ENCODE results near the gene MYOC.
"Not testable (repeated sequence)": the region's sequence is repeated elsewhere in the genome, so short reads cannot be mapped to it uniquely, and the experiment has no call there.

MYOC gene

GRCh38 chr1:171652234-171652822 lies at the start of gene MYOC:
Gene MYOC, minus strand, starts transcription at chr1:171652688. Its CDS starts 77 bp downstream, at chr1:171652611.
- no peak for DNase-seq (ENCODE audit: low read depth)

GRCh38 chr1:171699531-171699930 lies 47.0 kb upstream of the MYOC start:
- no peak for DNase-seq (ENCODE audit: low read depth)

GRCh38 chr1:171695772-171696171 lies 43.3 kb upstream of the MYOC start:
- not testable (repeated sequence) for DNase-seq (ENCODE audit: low read depth)

- DNase-seq (ENCODE audit: low read depth) = not testable (repeated sequence)
Measured at GRCh38 chr1:171693541-171693940, 41.1 kb upstream of the MYOC start.

GRCh38 chr1:171683870-171684269 lies 31.4 kb upstream of the MYOC start:
- DNase-seq (ENCODE audit: low read depth) = no peak

GRCh38 chr1:171680339-171680738 lies 27.9 kb upstream of the MYOC start:
- no peak for DNase-seq (ENCODE audit: low read depth)

- no peak for DNase-seq (ENCODE audit: low read depth)
Measured at GRCh38 chr1:171676823-171677222, 24.3 kb upstream of the MYOC start.

- DNase-seq (ENCODE audit: low read depth) = no peak
Measured at GRCh38 chr1:171674431-171675405, 22.2 kb upstream of the MYOC start.

- DNase-seq (ENCODE audit: low read depth) = no peak
Measured at GRCh38 chr1:171670739-171671138, 18.3 kb upstream of the MYOC start.

- DNase-seq (ENCODE audit: low read depth) = no peak
Measured at GRCh38 chr1:171668372-171668771, 15.9 kb upstream of the MYOC start.

- no peak for DNase-seq (ENCODE audit: low read depth)
Measured at GRCh38 chr1:171666114-171666769, 13.8 kb upstream of the MYOC start.

GRCh38 chr1:171664976-171665375 lies 12.5 kb upstream of the MYOC start:
- peak; percentile 21 for DNase-seq (ENCODE audit: low read depth)

- DNase-seq (ENCODE audit: low read depth) = no peak
Measured at GRCh38 chr1:171663854-171664575, 11.5 kb upstream of the MYOC start.

GRCh38 chr1:171663036-171663853 lies 10.8 kb upstream of the MYOC start:
- DNase-seq (ENCODE audit: low read depth) = no peak

GRCh38 chr1:171661076-171661650 lies 8.7 kb upstream of the MYOC start:
- no peak for DNase-seq (ENCODE audit: low read depth)

- not testable (repeated sequence) for DNase-seq (ENCODE audit: low read depth)
Measured at GRCh38 chr1:171656206-171656605, 3.7 kb upstream of the MYOC start.

GRCh38 chr1:171655746-171656116 lies 3.2 kb upstream of the MYOC start:
- no peak for DNase-seq (ENCODE audit: low read depth)

GRCh38 chr1:171654942-171655745 lies 2.7 kb upstream of the MYOC start:
- DNase-seq (ENCODE audit: low read depth) = peak; percentile 54

GRCh38 chr1:171654201-171654941 lies 1.9 kb upstream of the MYOC start:
- DNase-seq (ENCODE audit: low read depth) = no peak
